ENCODE data around the gene STKLD1.

Gene STKLD1

DNA sequence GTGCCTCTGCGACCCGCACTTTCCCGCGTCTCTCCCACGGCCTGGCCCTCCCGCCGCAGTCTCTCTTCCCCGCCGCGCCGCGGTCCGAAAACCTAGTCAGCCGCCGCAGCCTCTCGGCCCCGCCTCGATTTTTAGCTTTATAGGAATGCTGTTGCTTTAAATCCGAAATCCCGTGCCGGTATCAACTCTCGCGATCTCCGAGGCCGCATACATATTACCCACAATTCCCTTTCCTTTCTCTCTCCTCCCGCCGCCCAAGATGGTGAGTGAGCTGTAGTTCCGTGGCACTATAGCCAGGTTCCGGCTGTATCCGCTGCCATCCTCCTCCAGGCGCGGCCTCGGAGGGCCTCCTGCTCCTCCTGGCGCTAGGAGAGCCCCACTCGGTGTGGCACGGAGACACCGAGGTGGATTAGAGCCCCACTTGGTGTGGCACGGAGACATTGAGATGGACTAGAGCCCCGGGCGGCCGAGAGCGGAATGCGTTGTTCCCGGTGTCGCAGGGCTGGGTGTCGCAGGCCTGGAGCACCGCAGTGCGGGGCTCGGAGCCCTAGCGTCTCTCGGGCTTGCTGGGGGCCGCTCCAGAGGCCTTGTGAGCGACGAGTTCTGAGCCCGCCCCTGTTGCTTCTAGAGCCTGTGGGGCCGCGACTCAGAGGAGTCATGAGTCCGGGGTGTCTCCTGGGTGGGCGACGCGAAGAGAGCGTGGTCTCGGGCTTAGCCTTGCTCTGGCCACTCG is 28.0 kb upstream of the STKLD1 start, which contains the start of the genes MED22 and RPL7A (continued):
- no peak for TF ChIP-seq ZNF621 (tag by site-specific recombination; IDR thresholded peaks at IDR 0.05)
- TF ChIP-seq, protein P1, sequence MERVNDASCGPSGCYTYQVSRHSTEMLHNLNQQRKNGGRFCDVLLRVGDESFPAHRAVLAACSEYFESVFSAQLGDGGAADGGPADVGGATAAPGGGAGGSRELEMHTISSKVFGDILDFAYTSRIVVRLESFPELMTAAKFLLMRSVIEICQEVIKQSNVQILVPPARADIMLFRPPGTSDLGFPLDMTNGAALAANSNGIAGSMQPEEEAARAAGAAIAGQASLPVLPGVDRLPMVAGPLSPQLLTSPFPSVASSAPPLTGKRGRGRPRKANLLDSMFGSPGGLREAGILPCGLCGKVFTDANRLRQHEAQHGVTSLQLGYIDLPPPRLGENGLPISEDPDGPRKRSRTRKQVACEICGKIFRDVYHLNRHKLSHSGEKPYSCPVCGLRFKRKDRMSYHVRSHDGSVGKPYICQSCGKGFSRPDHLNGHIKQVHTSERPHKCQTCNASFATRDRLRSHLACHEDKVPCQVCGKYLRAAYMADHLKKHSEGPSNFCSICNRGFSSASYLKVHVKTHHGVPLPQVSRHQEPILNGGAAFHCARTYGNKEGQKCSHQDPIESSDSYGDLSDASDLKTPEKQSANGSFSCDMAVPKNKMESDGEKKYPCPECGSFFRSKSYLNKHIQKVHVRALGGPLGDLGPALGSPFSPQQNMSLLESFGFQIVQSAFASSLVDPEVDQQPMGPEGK (tag by site-specific recombination; IDR thresholded peaks at IDR 0.05): no peak
- TF ChIP-seq IKZF3 (tag by site-specific recombination; IDR thresholded peaks at IDR 0.05): no peak
- TF ChIP-seq, protein P2, sequence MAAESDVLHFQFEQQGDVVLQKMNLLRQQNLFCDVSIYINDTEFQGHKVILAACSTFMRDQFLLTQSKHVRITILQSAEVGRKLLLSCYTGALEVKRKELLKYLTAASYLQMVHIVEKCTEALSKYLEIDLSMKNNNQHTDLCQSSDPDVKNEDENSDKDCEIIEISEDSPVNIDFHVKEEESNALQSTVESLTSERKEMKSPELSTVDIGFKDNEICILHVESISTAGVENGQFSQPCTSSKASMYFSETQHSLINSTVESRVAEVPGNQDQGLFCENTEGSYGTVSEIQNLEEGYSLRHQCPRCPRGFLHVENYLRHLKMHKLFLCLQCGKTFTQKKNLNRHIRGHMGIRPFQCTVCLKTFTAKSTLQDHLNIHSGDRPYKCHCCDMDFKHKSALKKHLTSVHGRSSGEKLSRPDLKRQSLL (tag by site-specific recombination; IDR thresholded peaks at IDR 0.05): no peak
- TF ChIP-seq, protein P3, sequence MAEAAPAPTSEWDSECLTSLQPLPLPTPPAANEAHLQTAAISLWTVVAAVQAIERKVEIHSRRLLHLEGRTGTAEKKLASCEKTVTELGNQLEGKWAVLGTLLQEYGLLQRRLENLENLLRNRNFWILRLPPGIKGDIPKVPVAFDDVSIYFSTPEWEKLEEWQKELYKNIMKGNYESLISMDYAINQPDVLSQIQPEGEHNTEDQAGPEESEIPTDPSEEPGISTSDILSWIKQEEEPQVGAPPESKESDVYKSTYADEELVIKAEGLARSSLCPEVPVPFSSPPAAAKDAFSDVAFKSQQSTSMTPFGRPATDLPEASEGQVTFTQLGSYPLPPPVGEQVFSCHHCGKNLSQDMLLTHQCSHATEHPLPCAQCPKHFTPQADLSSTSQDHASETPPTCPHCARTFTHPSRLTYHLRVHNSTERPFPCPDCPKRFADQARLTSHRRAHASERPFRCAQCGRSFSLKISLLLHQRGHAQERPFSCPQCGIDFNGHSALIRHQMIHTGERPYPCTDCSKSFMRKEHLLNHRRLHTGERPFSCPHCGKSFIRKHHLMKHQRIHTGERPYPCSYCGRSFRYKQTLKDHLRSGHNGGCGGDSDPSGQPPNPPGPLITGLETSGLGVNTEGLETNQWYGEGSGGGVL (tag by site-specific recombination; IDR thresholded peaks at IDR 0.05): peak; percentile 79
- TF ChIP-seq ZNF629 (tag by site-specific recombination; IDR thresholded peaks at IDR 0.05): peak; percentile 73; the same call in 1 of the 2 replicates
- TF ChIP-seq ZNF501 (tag by site-specific recombination; IDR thresholded peaks at IDR 0.05): peak; percentile 91
- no peak for TF ChIP-seq ZNF530 (tag by site-specific recombination; IDR thresholded peaks at IDR 0.05; ENCODE audit: low read depth)
- TF ChIP-seq ZNF596 (tag by site-specific recombination; IDR thresholded peaks at IDR 0.05): no peak
- no peak for TF ChIP-seq ZNF785 (tag by site-specific recombination; IDR thresholded peaks at IDR 0.05)
- TF ChIP-seq ZNF548 (tag by site-specific recombination; IDR thresholded peaks at IDR 0.05): no peak
- no peak for TF ChIP-seq ZNF350 (tag by site-specific recombination; IDR thresholded peaks at IDR 0.05)

DNA sequence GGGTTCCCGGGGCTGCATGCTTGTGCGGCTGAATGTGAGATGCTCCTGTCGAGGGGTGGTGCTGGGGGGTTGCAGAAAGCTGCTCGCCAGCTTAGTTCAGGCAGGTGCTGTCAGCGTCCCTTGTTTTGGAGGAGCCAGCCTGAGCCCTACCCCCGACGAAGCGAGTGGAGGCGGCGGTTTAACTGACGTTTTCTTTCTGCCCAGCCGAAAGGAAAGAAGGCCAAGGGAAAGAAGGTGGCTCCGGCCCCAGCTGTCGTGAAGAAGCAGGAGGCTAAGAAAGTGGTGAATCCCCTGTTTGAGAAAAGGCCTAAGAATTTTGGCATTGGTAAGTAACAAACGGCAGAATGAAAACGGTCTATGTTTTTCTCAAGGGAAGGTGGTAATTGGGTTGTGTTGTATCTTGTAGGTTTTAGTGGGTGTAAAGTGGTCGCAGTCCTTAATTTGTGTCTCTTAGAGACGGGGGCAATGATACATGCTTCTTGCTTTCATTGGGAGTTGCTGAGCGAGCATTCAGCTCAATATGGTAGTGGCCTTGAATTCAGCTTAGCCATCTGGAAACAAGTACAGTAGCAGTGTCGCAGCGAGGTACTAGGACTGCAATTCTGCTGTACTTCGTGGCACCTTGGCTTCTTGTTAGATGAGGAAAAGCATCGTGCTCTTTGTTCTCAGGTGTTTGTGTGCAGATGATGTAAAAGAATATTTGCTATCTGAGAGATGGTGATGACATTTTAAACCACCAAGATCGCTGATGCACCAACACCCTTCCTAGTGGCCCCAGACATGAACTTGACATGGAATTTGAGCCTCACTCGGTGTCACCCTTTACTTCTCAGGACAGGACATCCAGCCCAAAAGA is 27.2 kb upstream of the STKLD1 start:
- CTCF ChIA-PET: interaction anchor here (0.6 to 1.1 kb wide), 3 partner anchors 78 to 168 kb away, joined by 3 to 4 read pairs (median 3); no protein-coding TSS in a partner anchor
- H3K4me1 ChIP-seq (ENCODE audit: control insufficient read depth, insufficient read depth, low read length): no peaks in the 10 kb centered on the region
- H3K9me3 ChIP-seq (ENCODE audit: control insufficient read depth, insufficient read depth, low read depth, low read length): no peaks in the 10 kb centered on the region
- TF ChIP-seq SALL2 (tag by site-specific recombination; IDR thresholded peaks at IDR 0.05; ENCODE audit: borderline replicate concordance): no peak
- 0 out of 2 replicates have a peak, but pooled peaks have one; percentile 34 for TF ChIP-seq ZNF2 (tag by site-specific recombination; IDR thresholded peaks at IDR 0.05)
- TF ChIP-seq, protein P4, sequence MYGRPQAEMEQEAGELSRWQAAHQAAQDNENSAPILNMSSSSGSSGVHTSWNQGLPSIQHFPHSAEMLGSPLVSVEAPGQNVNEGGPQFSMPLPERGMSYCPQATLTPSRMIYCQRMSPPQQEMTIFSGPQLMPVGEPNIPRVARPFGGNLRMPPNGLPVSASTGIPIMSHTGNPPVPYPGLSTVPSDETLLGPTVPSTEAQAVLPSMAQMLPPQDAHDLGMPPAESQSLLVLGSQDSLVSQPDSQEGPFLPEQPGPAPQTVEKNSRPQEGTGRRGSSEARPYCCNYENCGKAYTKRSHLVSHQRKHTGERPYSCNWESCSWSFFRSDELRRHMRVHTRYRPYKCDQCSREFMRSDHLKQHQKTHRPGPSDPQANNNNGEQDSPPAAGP (tag by site-specific recombination; IDR thresholded peaks at IDR 0.05): peak; percentile 44; the same call in 1 of the 2 replicates
- peak overlapping the region; percentile 100 for H3K27ac ChIP-seq (ENCODE audit: extremely low read depth, low read depth, low read length)
- POLR2A ChIA-PET: interaction anchor here (1.0 to 6.0 kb wide), 24 partner anchors 9 to 318 kb away, joined by 3 to 89 read pairs (median 9); partner anchors contain the start of genes CACFD1, GTF3C5, SLC2A6 and STKLD1
- peak overlapping the region; percentile 91 for H3K4me3 ChIP-seq (ENCODE audit: low read depth, low read length)
- peaks cover 14 to 82% of the 10 kb centered on the region in 2 experiments for H3K36me3 ChIP-seq (ENCODE audit: control insufficient read depth in 2 of 2, insufficient read depth in 1 of 2, low read length in 2 of 2)
